GM18907 (cell line): ENCODE measurements around the gene KRT31.
"Not testable (repeated sequence)": the region's sequence is repeated elsewhere in the genome, so short reads cannot be mapped to it uniquely, and the experiment has no call there.

Experiments
- ATAC-seq: cut with Tn5 transposase; IDR thresholded peaks from one replicate; pipeline ENCODE4 v1.9.1; 2021; ENCODE audit warnings: mild to moderate bottlenecking, moderate library complexity; ENCODE audit not compliant: unreplicated experiment

KRT31 gene

GRCh38 chr17:41418116-41418860, 20.9 kb upstream of the KRT31 start:
- ATAC-seq: no peak

- ATAC-seq: no peak
Observed at GRCh38 chr17:41417576-41418015, 20.2 kb upstream of the KRT31 start.

- no peak for ATAC-seq
Observed at GRCh38 chr17:41417127-41417526, 19.7 kb upstream of the KRT31 start.

- no peak for ATAC-seq
Observed at GRCh38 chr17:41416479-41416878, 19.1 kb upstream of the KRT31 start.

GRCh38 chr17:41415833-41416335, 18.5 kb upstream of the KRT31 start:
- ATAC-seq: no peak

GRCh38 chr17:41415411-41415810, 18.0 kb upstream of the KRT31 start:
- no peak for ATAC-seq

GRCh38 chr17:41413982-41414381, 16.6 kb upstream of the KRT31 start:
- no peak for ATAC-seq

- ATAC-seq: no peak
Observed at GRCh38 chr17:41413353-41413957, 16.0 kb upstream of the KRT31 start.

- ATAC-seq: no peak
Observed at GRCh38 chr17:41411072-41411840, 13.8 kb upstream of the KRT31 start.

- no peak for ATAC-seq
Observed at GRCh38 chr17:41407226-41407625, 9.8 kb upstream of the KRT31 start.

GRCh38 chr17:41406205-41406604, 8.8 kb upstream of the KRT31 start:
- no peak for ATAC-seq

GRCh38 chr17:41404024-41404671, 6.7 kb upstream of the KRT31 start:
- ATAC-seq: no peak

- ATAC-seq: no peak
Observed at GRCh38 chr17:41403404-41404023, 6.1 kb upstream of the KRT31 start.

GRCh38 chr17:41402161-41402560, 4.8 kb upstream of the KRT31 start:
- ATAC-seq: no peak

- no peak for ATAC-seq
Observed at GRCh38 chr17:41396340-41396739, 1.1 kb downstream of the KRT31 start.

- no peak for ATAC-seq
Observed at GRCh38 chr17:41395611-41396010, 1.8 kb downstream of the KRT31 start.

- not testable (repeated sequence) for ATAC-seq
Observed at GRCh38 chr17:41395044-41395443, 2.4 kb downstream of the KRT31 start.

- ATAC-seq: no peak
Observed at GRCh38 chr17:41394254-41394996, 3.0 kb downstream of the KRT31 start.

GRCh38 chr17:41393826-41394225, 3.6 kb downstream of the KRT31 start:
- ATAC-seq: no peak

GRCh38 chr17:41393294-41393693, 4.1 kb downstream of the KRT31 start:
- ATAC-seq: no peak
